ENCODE results near the gene ACKR1.

ACKR1 gene

GRCh38 chr1:159214149-159214760 is 9.6 kb downstream of the ACKR1 start:
- peak in 1 of 2 experiments; percentile 20 for DNase-seq (ENCODE audit: low read depth in 1 of 2, low spot score in 1 of 2)
- TF ChIP-seq REST (IDR thresholded peaks at IDR 0.05; ENCODE audit: insufficient replicate concordance, low read depth) (no peak), POLR2AphosphoS5 (IDR thresholded peaks at IDR 0.05; ENCODE audit: low read depth) (no peak), GABPA (IDR thresholded peaks at IDR 0.05; ENCODE audit: low read depth) (no peak), CTCF (IDR thresholded peaks at IDR 0.05; ENCODE audit: insufficient read depth, low read length) (peak; percentile 69)
- H3K27ac ChIP-seq (replicated peaks) = no peak overlapping the region
- peaks cover 5% of the 10 kb centered on the region for H3K27me3 ChIP-seq (ENCODE audit: insufficient read depth, poor library complexity, severe bottlenecking)
- no peak overlapping the region for H3K4me3 ChIP-seq (replicated peaks; ENCODE audit: insufficient read depth, low read length)

GRCh38 chr1:159218649-159219636 is 14.3 kb downstream of the ACKR1 start:
- Histone ChIP-seq H3K27ac (replicated peaks) (no peak overlapping the region), H3K27me3 (ENCODE audit: insufficient read depth, poor library complexity, severe bottlenecking) (peaks cover 2% of the 10 kb centered on the region), H3K4me3 (replicated peaks; ENCODE audit: insufficient read depth, low read length) (no peak overlapping the region)
- no peak for TF ChIP-seq GABPA (IDR thresholded peaks at IDR 0.05; ENCODE audit: low read depth)
- TF ChIP-seq REST (IDR thresholded peaks at IDR 0.05; ENCODE audit: insufficient replicate concordance, low read depth) = no peak
- no peak for TF ChIP-seq POLR2AphosphoS5 (IDR thresholded peaks at IDR 0.05; ENCODE audit: low read depth)
- TF ChIP-seq CTCF (IDR thresholded peaks at IDR 0.05; ENCODE audit: insufficient read depth, low read length) = no peak
- TF ChIP-seq SPI1 (IDR thresholded peaks at IDR 0.05; ENCODE audit: borderline replicate concordance, low read depth) = no peak
- no peak for DNase-seq (ENCODE audit: low read depth in 1 of 2, low spot score in 1 of 2)

GRCh38 chr1:159222075-159222865 is 17.6 kb downstream of the ACKR1 start:
- Histone ChIP-seq H3K27ac (replicated peaks) (no peak overlapping the region), H3K4me3 (replicated peaks; ENCODE audit: insufficient read depth, low read length) (no peak overlapping the region), H3K27me3 (ENCODE audit: insufficient read depth, poor library complexity, severe bottlenecking) (no peaks in the 10 kb centered on the region)
- no peak for TF ChIP-seq SPI1 (IDR thresholded peaks at IDR 0.05; ENCODE audit: borderline replicate concordance, low read depth)
- TF ChIP-seq POLR2AphosphoS5 (IDR thresholded peaks at IDR 0.05; ENCODE audit: low read depth) = no peak
- no peak for TF ChIP-seq REST (IDR thresholded peaks at IDR 0.05; ENCODE audit: insufficient replicate concordance, low read depth)
- no peak for TF ChIP-seq CTCF (IDR thresholded peaks at IDR 0.05; ENCODE audit: insufficient read depth, low read length)
- TF ChIP-seq GABPA (IDR thresholded peaks at IDR 0.05; ENCODE audit: low read depth) = no peak
- DNase-seq (ENCODE audit: low read depth in 1 of 2, low spot score in 1 of 2) = no peak
